ENCODE results near the gene ORM2. TPM values are rescaled to one million over a fixed set of nuclear protein-coding genes. Genes with fewer than 3 reads are reported as not detected.

ORM2 gene
- total RNA-seq, 1 experiment from 2014 or later, result not detected

DNA sequence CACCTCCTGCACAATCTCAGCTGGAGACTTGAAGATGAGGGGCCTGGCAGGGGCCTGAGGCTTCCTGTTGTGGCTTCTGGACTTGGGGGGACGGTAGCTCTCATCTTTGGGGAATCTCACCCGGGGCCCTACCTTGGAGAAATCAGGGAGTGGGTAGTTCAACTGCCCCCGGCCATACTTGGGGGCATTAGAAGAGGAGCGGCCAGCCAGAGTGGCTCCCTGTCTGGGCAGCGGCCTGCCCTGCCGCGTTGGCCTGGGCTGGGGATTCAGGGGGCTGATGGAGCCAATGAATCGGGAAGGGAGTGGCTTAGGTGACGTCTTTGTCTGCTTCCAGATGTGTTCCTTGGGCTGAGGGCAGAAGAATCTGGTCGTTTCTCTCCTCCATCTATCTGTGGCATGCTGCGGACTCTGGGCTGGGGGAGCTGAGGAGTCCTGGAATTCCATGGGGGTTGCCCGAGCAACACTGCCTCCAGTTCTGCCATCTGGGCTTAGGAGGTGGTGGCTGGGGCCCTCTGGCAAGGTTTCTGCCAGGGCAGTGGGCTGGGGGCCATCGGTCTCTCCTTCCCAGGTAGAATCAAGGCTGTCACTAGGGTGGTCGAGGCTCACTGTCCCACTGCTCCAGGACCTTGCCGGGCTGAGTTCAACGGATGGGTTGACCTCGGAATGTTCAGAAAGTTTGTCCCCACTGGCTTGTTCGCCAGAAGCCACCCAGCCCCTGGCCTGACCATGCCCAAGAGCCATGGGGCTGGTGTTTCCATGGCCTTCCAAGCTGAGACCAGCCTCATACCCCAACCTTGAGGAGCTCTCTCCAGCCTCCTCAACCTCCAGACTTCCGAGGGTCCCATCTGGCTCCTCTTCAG is 47.1 kb downstream of the ORM2 start:
- in situ Hi-C loops (cut with HindIII; ENCODE audit: low sequenced_read_pairs), result no loop called here
- DNase-seq (ENCODE audit: low spot score), result no peak

DNA sequence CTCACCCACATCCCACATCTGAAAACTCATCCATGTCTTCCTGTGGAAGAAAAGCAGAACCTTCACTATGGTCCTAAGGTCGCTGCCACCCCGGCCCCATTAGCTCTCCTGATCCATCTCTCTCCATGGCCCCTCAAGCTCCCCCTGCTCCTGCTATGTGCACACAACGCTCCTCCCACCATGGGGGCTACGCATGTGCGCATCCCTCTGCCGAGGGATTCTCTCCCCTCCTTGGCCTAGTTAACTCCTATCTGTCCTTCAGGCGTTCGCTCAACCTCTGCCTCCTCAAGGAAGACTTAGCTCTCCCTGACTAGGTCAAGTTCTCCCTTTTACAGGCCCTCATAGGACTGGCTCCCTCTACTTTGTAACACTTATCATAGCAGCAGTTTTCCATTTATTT is 48.3 kb downstream of the ORM2 start:
- no peak for DNase-seq (ENCODE audit: low spot score)
- in situ Hi-C loops (cut with HindIII; ENCODE audit: low sequenced_read_pairs), result no loop called here

DNA sequence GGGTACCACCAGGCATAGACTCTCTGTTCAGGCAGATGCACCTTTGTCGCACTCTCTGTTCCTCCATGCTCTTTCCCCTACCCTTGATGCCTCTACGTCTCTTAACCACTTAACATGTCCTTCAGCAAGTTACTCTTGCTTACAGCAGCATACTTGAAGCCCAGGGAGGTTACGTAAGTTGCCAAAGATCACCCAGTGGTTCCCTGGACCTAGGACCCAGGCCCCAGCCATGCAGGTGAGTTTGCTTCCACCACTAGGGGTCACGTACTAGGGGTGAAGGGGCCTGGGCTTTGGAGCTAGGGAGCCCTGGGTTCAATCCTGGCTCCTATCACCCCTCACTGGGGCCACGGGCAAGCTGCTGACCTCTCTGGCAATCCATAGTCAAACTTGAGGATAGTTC is 49.2 kb downstream of the ORM2 start:
- in situ Hi-C loops (cut with HindIII; ENCODE audit: low sequenced_read_pairs), result no loop called here
- DNase-seq (ENCODE audit: low spot score), result no peak

Other genes starting within 250 kb of the ORM2 start
- gene KIF12, start 230.6 kb upstream of the ORM2 start, total RNA-seq (2014; rRNA removed; shearing (Covaris generic)), result 0.27 and 1.0 TPM in 2 replicates
- gene COL27A1, start 174.3 kb upstream of the ORM2 start, total RNA-seq (2014; rRNA removed; shearing (Covaris generic)), result 2.8 and 3.1 TPM in 2 replicates
- gene ORM1, start 6.8 kb upstream of the ORM2 start, total RNA-seq (2014; rRNA removed; shearing (Covaris generic)), result not detected in 2 replicates
- 3.1 and 5.1 TPM in 2 replicates for gene AKNA, start 58.1 kb downstream of the ORM2 start, total RNA-seq (2014; rRNA removed; shearing (Covaris generic))
- gene WHRN, start 175.6 kb downstream of the ORM2 start, total RNA-seq (2014; rRNA removed; shearing (Covaris generic)), result 4.7 and 7.2 TPM in 2 replicates

Data from G401 (cell line).